GM12864 (cell line): Measurements from ENCODE around the gene DAB1.

ENCODE experiments used
- DNase-seq: peaks from one replicate; pipeline ENCODE4 v3.0.0-alpha.2; 2011; ENCODE audit warnings: low read depth
- H3K4me3 ChIP-seq: 2 replicates; pipeline ENCODE4 v1.5.1; 2011; ENCODE audit warnings: mild to moderate bottlenecking, low read depth, low read length, control low read depth
- CTCF ChIP-seq: IDR thresholded peaks from 2 replicates; pipeline ENCODE4 v1.5.1; 2011; ENCODE audit warnings: low read depth, mild to moderate bottlenecking, moderate library complexity, low read length, control low read depth, inconsistent platforms; ENCODE audit errors: missing control alignments

The DAB1 gene

DNA sequence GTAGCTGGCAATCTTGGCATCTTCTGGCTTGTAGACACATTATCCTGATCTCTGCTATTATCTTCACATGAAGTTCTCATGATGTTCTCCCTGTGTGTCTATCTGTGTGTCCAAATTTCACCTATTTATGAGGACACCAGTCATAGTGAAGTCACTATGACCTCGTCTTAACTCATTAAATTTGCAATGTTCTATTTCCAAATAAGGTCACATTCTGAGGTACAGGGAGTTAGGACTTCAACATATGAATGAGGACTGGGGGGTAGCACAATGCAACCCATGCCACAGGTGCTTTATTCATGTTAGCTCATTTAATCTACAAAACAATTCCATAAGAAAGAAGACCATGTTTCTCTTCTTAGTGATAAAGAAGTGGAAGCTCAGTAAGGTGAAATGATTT, 251.8 kb downstream of the DAB1 start:
- no peak for DNase-seq
- H3K4me3 ChIP-seq, result no peak overlapping the region
- TF ChIP-seq CTCF, result no peak

- DNase-seq, result no peak
- no peak for TF ChIP-seq CTCF
- H3K4me3 ChIP-seq, result no peak overlapping the region
These were observed 255.9 kb downstream of the DAB1 start for GRCh38 chr1:57167997-57168396.

DNA sequence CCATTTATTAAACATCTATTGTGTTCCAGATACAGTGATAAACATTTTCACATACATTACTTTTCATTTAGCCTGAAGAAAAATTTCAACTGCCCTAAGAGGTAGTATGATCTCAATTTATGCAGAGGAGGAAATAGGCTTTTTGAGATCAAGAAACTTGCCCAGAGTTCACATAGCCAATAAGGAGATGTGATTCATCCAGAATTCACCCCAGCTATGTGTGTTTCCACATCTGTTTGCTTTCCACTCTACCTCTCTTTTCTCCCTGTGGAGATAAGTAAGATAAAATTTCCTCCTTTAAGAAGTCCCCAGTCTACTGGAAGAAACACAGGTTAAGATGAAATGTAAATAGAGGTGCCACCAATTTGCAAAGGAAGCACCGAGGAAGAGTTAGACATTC, 258.3 kb downstream of the DAB1 start:
- no peak overlapping the region for H3K4me3 ChIP-seq
- no peak for TF ChIP-seq CTCF
- DNase-seq, result no peak

- TF ChIP-seq CTCF, result no peak
- DNase-seq, result no peak
- H3K4me3 ChIP-seq, result no peak overlapping the region
These were observed 259.3 kb downstream of the DAB1 start for GRCh38 chr1:57164584-57164983.

GRCh38 chr1:57163789-57164188, 260.1 kb downstream of the DAB1 start:
- no peak overlapping the region for H3K4me3 ChIP-seq
- TF ChIP-seq CTCF, result no peak
- DNase-seq, result no peak

DNA sequence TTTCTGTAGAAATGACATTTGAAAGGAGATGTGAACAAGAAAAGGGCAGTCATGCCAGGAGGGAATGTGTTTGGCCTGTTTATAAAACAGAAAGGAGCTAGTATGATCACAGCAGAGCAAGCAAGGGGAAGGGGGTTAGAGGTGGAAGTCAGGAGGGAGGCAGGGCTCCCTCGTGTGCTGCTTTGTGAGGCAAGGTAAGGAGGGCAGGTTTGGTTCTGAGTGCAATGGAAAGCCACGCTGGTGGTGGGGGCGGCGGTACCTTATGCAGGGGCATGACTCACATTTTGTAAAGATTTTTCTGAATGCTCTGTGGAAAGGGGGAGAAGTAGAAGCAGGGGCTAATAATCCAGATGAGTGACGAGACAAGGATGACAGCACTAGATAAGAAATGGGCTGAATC, 260.5 kb downstream of the DAB1 start:
- no peak for DNase-seq
- TF ChIP-seq CTCF, result no peak
- H3K4me3 ChIP-seq, result no peak overlapping the region

GRCh38 chr1:57162607-57163261, 261.1 kb downstream of the DAB1 start:
- DNase-seq, result no peak
- no peak overlapping the region for H3K4me3 ChIP-seq
- no peak for TF ChIP-seq CTCF
